Measurements from ENCODE around the gene MBNL2.

The MBNL2 gene

DNA sequence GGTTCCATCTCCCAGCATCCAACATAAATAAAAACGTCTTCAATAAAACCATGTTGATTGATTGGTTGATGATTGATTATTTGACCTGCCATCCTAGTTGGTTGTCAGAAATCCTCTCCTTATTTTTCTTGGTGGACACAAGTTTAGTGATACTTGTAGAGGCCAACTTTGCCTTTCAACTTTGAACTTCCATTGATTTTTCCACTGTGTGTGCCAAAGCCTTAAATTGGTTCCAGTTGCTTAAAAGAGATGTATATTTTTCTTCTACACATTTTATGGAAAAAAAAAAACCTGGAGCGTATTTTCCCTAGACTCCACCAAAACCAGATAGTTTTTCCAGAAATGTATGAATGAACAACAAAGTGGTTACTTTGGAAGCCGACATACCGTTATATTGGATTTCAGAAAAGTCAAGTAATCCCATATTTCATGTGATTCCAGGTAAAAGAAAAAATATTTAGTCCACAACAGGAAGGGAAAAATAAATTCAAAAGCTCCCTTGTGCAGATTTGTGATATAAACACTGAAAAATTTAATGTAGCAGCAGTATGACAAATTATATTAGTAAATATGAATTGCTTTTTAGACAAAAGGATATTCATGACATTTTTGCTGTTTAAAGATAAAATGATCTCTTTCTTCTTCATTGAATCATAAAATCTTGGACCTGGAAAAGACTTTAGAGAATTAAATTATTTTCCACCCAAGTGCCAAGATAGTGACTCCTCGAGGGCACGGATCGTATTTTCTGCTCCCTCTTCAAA is 85.2 kb downstream of the MBNL2 start:
- in situ Hi-C loops (cut with MboI; ENCODE audit: low pct_unique_long_range_greater_than_20kb, low sequenced_read_pairs, unreplicated experiment), result no loop called here
- TF ChIP-seq, protein P1, sequence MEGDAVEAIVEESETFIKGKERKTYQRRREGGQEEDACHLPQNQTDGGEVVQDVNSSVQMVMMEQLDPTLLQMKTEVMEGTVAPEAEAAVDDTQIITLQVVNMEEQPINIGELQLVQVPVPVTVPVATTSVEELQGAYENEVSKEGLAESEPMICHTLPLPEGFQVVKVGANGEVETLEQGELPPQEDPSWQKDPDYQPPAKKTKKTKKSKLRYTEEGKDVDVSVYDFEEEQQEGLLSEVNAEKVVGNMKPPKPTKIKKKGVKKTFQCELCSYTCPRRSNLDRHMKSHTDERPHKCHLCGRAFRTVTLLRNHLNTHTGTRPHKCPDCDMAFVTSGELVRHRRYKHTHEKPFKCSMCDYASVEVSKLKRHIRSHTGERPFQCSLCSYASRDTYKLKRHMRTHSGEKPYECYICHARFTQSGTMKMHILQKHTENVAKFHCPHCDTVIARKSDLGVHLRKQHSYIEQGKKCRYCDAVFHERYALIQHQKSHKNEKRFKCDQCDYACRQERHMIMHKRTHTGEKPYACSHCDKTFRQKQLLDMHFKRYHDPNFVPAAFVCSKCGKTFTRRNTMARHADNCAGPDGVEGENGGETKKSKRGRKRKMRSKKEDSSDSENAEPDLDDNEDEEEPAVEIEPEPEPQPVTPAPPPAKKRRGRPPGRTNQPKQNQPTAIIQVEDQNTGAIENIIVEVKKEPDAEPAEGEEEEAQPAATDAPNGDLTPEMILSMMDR (IDR thresholded peaks at IDR 0.05; ENCODE audit: extremely low read depth, insufficient read depth, missing control alignments), result no peak
- no peak for DNase-seq (ENCODE audit: low spot score)

DNA sequence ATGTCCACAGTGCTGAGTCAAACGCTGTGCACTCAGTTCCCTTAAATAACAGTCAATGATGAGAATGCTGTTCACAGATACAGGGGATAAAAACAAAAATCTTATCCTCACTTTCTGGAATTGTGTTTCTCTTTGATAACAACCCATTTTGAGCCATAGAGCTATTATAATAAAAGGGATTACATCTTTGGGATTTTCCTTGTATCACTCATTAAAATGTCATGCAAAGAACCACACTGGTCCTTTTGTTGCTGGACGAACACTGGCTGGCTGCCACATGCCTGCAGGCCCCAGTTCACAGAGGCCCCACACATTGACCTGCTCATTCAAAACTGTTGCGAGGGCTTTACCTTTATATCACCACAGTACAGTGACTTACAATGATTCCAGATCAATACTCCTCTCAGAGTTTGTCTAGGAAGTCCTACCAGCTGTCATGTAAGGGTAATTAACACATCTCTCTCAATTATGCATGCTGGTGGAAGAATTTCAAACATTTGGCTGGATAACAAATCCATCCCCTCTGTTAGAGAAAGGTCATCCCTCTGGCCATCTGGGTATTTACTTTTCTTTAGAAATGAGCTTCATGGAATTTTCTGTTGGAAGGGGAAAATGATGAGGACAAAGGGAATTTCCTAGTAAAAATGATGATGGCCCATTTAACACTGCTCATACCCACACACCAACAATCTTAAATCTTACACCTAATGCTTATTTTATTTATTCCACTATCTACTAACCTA is 85.9 kb downstream of the MBNL2 start:
- TF ChIP-seq, protein P1 (IDR thresholded peaks at IDR 0.05; ENCODE audit: extremely low read depth, insufficient read depth, missing control alignments), result no peak
- no peak for DNase-seq (ENCODE audit: low spot score)
- in situ Hi-C loops (cut with MboI; ENCODE audit: low pct_unique_long_range_greater_than_20kb, low sequenced_read_pairs, unreplicated experiment), result no loop called here

DNA sequence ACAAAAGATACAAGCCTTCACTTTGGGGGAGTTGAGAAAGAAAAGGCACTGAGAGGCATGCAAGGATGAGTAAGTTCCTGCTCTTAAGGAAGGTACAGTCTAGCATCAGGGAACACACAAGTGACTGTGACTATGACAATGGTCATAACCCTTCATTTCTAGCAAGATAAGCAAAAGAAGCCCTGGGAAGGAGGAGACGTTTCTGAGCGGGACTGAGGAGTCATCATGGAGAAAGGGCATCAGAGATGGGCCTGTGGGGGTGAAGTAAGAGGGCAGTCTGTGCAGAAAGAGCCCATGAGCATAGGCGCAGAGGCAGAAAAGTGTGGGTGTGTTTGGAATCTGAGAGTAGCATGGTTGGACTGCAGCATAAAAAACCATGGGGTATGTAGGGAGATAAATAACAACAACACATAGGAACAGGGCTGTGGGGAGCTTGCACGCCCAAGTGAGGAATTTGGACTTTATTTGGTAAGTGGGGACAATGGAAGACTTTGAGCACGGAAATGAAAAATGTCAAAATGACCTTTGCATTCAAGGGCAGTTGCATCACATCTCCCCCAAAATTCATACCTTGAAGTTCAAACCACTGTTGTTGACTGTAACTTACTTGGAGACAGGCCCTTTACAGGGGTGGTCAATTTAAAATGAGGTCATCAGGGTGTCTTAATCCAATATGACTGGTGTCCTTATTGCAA is 86.7 kb downstream of the MBNL2 start:
- TF ChIP-seq, protein P1 (IDR thresholded peaks at IDR 0.05; ENCODE audit: extremely low read depth, insufficient read depth, missing control alignments), result no peak
- no peak for DNase-seq (ENCODE audit: low spot score)
- in situ Hi-C loops (cut with MboI; ENCODE audit: low pct_unique_long_range_greater_than_20kb, low sequenced_read_pairs, unreplicated experiment), result no loop called here

DNA sequence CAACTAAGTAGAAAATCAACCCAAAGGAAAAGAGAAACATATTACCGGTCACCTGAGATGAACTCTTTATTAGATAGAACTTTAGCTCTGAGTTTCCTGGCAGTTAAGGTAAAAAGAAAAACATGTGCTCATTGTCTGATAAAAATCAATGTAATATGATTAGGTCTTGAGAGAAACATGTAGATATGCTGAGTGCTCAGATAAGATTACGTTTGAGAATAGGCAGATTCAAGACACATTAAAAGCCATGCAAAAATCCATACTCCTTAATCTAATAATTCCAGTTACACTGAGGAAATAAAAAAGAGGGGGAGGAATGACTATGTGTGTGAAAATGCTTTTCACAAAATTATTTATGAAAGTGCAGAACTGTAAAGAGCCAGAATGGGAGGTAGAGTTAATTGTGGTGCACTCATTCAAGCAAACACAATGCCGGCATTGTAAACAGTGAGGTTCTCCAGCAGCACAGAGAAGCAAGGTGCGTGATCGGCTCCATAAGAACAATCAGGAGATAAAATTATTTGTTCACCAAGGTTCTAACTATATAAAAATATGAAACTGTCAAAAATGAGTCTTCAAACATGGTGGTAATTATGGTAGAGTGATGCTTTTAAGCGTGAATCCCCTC is 88.8 kb downstream of the MBNL2 start:
- TF ChIP-seq, protein P1 (IDR thresholded peaks at IDR 0.05; ENCODE audit: extremely low read depth, insufficient read depth, missing control alignments), result no peak
- in situ Hi-C loops (cut with MboI; ENCODE audit: low pct_unique_long_range_greater_than_20kb, low sequenced_read_pairs, unreplicated experiment), result no loop called here
- DNase-seq (ENCODE audit: low spot score), result no peak

DNA sequence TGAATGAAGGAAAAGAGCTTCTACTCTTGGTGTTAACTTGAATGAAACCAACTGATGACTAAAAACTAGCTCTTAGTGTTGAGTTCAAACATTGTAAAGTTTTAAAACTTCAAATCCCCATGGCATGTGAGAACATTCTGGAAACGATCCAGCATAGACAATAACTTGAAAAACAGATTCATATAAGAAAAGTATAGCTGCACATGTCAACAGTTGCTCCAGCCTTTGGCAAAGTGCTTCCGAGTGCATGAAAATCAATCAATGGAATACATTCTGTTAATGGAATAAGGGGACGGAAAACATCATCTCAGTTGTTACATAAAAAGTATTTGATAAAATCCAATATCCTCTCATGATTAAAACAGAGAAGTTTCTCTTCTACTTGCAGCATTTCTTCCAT is 89.8 kb downstream of the MBNL2 start:
- TF ChIP-seq, protein P1 (IDR thresholded peaks at IDR 0.05; ENCODE audit: extremely low read depth, insufficient read depth, missing control alignments), result no peak
- DNase-seq (ENCODE audit: low spot score), result no peak
- in situ Hi-C loops (cut with MboI; ENCODE audit: low pct_unique_long_range_greater_than_20kb, low sequenced_read_pairs, unreplicated experiment), result no loop called here

DNA sequence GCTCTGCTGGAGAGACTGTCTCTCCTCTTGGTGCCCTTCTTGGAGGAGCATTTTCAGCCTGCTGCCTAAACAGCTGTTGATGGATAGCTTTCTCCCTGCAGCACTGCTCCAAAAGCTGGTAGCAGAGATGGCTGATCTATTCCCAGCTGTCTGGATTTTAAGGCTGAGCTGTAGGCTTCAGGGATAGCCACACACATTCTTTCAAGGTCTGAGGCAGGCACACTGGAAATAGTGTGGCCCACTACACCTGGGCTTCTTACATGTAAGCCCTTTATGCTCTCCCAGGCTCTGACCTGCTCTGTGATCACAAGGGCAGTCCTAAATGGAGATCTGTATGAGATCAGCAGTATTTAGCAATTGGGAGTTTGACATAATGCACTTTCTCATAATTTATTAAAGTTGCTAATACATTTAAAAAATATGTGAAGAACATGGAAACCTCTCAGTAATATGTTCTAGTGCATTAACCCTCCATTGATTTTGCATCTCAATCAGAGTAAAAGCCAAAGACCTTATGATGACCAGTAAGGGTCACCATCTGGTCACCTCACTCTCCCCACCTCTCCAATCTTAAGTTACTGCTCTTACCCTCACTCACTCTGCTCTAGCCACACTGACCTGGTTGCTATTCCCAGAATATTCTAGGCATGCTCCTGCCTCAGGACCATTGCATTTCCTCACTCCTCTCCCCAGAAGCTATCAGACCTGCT is 91.6 kb downstream of the MBNL2 start:
- TF ChIP-seq, protein P1 (IDR thresholded peaks at IDR 0.05; ENCODE audit: extremely low read depth, insufficient read depth, missing control alignments), result no peak
- no peak for DNase-seq (ENCODE audit: low spot score)
- in situ Hi-C loops (cut with MboI; ENCODE audit: low pct_unique_long_range_greater_than_20kb, low sequenced_read_pairs, unreplicated experiment), result no loop called here
